ENCODE data around the gene WASHC2A.
"Not testable (repeated sequence)": the region's sequence is repeated elsewhere in the genome, so short reads cannot be mapped to it uniquely, and the experiment has no call there.

- TF ChIP-seq POLR2A (IDR thresholded peaks at IDR 0.05); CTCF (IDR thresholded peaks at IDR 0.05); POLR2AphosphoS5 (IDR thresholded peaks at IDR 0.05; ENCODE audit: insufficient read depth in 1 of 2, low read depth in 1 of 2): not testable (repeated sequence)
Measured at GRCh38 chr10:50052778-50053376, 14.9 kb upstream of the WASHC2A start.
